Measurements from ENCODE around the gene DPCD.
A peak's percentile ranks its signal among the peaks of the same experiment; 100 is the strongest.

Gene DPCD

DNA sequence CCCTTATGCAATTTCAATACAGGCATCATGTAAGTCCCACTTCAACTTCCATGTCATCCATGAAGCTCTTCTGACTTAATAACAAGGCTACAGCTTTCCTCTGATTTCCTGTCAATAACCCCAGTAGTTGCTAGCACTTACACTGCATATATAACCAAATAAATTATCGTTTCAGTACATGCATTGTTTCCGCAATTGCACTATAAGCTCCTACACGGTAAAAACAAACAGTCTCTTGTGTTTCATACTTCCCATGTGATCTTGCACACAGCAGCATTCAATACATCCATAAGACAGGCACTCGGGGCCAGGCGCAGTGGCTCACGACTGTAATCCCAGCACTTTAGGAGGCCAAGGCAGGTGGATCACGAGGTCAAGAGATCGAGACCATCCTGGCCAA, 65.4 kb downstream of the DPCD start:
- Histone ChIP-seq H4K91ac (ENCODE audit: low read depth, low read length, poor library complexity) (no peak overlapping the region), H3K79me1 (ENCODE audit: low read depth, low read length) (no peaks in the 10 kb centered on the region), H3K4me1 (ENCODE audit: control insufficient read depth in 2 of 2, insufficient read depth in 1 of 2, low read depth in 1 of 2, low read length in 2 of 2) (peaks cover 16 to 38% of the 10 kb centered on the region in 2 donors), H3K36me3 (replicated peaks in 1 of 2; ENCODE audit: control insufficient read depth in 2 of 2, insufficient read depth in 2 of 2, low read length in 2 of 2) (peaks cover 0 to 2% of the 10 kb centered on the region in 2 donors), H3K14ac (ENCODE audit: low read length) (no peak overlapping the region), H3K4me2 (ENCODE audit: insufficient read depth, low read length, poor library complexity, severe bottlenecking) (no peak overlapping the region), H3K4ac (ENCODE audit: low read length) (no peak overlapping the region), H3K4me3 (ENCODE audit: low read length in 2 of 2) (no peak overlapping the region), H3K9me3 (replicated peaks in 1 of 2; ENCODE audit: control insufficient read depth in 2 of 2, insufficient read depth in 1 of 2, low read depth in 1 of 2, low read length in 2 of 2) (no peaks in the 10 kb centered on the region), H3K23ac (ENCODE audit: low read depth, low read length, poor library complexity) (no peak overlapping the region), H2BK120ac (ENCODE audit: low read depth, low read length) (no peak overlapping the region), H2BK15ac (ENCODE audit: low read length) (no peak overlapping the region), H4K8ac (ENCODE audit: low read depth, low read length) (no peak overlapping the region), H2BK12ac (ENCODE audit: low read length) (no peak overlapping the region), H2AFZ (ENCODE audit: low read length) (no peak overlapping the region), H3K18ac (ENCODE audit: low read length) (no peak overlapping the region), H3K27ac (replicated peaks; ENCODE audit: low read length) (no peak overlapping the region), H2AK5ac (ENCODE audit: low read depth, low read length) (no peak overlapping the region), H3K27me3 (ENCODE audit: control insufficient read depth in 3 of 3, insufficient read depth in 3 of 3, low read depth in 1 of 3, low read length in 3 of 3) (peaks cover 0 to 83% (median 0%) of the 10 kb centered on the region in 3 experiments), H3K9ac (ENCODE audit: low read depth, low read length, poor library complexity) (no peak overlapping the region), H2BK5ac (ENCODE audit: low read length) (no peak overlapping the region)
- WGBS, 2 donors (ENCODE audit: extremely low coverage in 2 of 2, insufficient read length in 2 of 2, insufficient replicate concordance in 1 of 2): no CpG with 5 or more reads among the region's 8 CpGs
- DNase-seq (ENCODE audit: low spot score): no peak

- peaks cover 0 to 81% (median 0%) of the 10 kb centered on the region in 3 experiments for H3K27me3 ChIP-seq (ENCODE audit: control insufficient read depth in 3 of 3, insufficient read depth in 3 of 3, low read depth in 1 of 3, low read length in 3 of 3)
- no CpG with 5 or more reads among the region's 6 CpGs for WGBS, 2 donors (ENCODE audit: extremely low coverage in 2 of 2, insufficient read length in 2 of 2, insufficient replicate concordance in 1 of 2)
Observed at GRCh38 chr10:101655570-101655969, 67.4 kb downstream of the DPCD start.

GRCh38 chr10:101656890-101657289, 68.8 kb downstream of the DPCD start:
- Histone ChIP-seq H3K14ac (ENCODE audit: low read length) (no peak overlapping the region), H3K36me3 (replicated peaks in 1 of 2; ENCODE audit: control insufficient read depth in 2 of 2, insufficient read depth in 2 of 2, low read length in 2 of 2) (peaks cover 0 to 3% of the 10 kb centered on the region in 2 donors), H3K9ac (ENCODE audit: low read depth, low read length, poor library complexity) (no peak overlapping the region), H3K23ac (ENCODE audit: low read depth, low read length, poor library complexity) (no peak overlapping the region), H2AFZ (ENCODE audit: low read length) (no peak overlapping the region), H3K79me1 (ENCODE audit: low read depth, low read length) (no peaks in the 10 kb centered on the region), H2AK5ac (ENCODE audit: low read depth, low read length) (no peak overlapping the region), H3K4me1 (ENCODE audit: control insufficient read depth in 2 of 2, insufficient read depth in 1 of 2, low read depth in 1 of 2, low read length in 2 of 2) (peaks cover 0 to 23% of the 10 kb centered on the region in 2 donors), H2BK5ac (ENCODE audit: low read length) (no peak overlapping the region), H3K4me2 (ENCODE audit: insufficient read depth, low read length, poor library complexity, severe bottlenecking) (no peak overlapping the region), H3K4me3 (ENCODE audit: low read length in 2 of 2) (no peak overlapping the region), H4K91ac (ENCODE audit: low read depth, low read length, poor library complexity) (no peak overlapping the region), H3K9me3 (replicated peaks in 1 of 2; ENCODE audit: control insufficient read depth in 2 of 2, insufficient read depth in 1 of 2, low read depth in 1 of 2, low read length in 2 of 2) (no peaks in the 10 kb centered on the region), H3K27ac (replicated peaks; ENCODE audit: low read length) (no peak overlapping the region), H2BK120ac (ENCODE audit: low read depth, low read length) (no peak overlapping the region), H2BK12ac (ENCODE audit: low read length) (no peak overlapping the region), H3K27me3 (ENCODE audit: control insufficient read depth in 3 of 3, insufficient read depth in 3 of 3, low read depth in 1 of 3, low read length in 3 of 3) (peaks cover 0 to 83% (median 0%) of the 10 kb centered on the region in 3 experiments), H4K8ac (ENCODE audit: low read depth, low read length) (no peak overlapping the region), H2BK15ac (ENCODE audit: low read length) (no peak overlapping the region), H3K18ac (ENCODE audit: low read length) (no peak overlapping the region), H3K4ac (ENCODE audit: low read length) (no peak overlapping the region)
- DNase-seq (ENCODE audit: low spot score): no peak
- no CpG with 5 or more reads among the region's 2 CpGs for WGBS, 2 donors (ENCODE audit: extremely low coverage in 2 of 2, insufficient read length in 2 of 2, insufficient replicate concordance in 1 of 2)

More at GRCh38 chr10:101655570-101655969, 67.4 kb downstream of the DPCD start:
- Histone ChIP-seq H2BK5ac (ENCODE audit: low read length) (no peak overlapping the region), H3K4me2 (ENCODE audit: insufficient read depth, low read length, poor library complexity, severe bottlenecking) (no peak overlapping the region), H3K9me3 (replicated peaks in 1 of 2; ENCODE audit: control insufficient read depth in 2 of 2, insufficient read depth in 1 of 2, low read depth in 1 of 2, low read length in 2 of 2) (no peaks in the 10 kb centered on the region), H4K91ac (ENCODE audit: low read depth, low read length, poor library complexity) (no peak overlapping the region), H3K18ac (ENCODE audit: low read length) (no peak overlapping the region), H2BK12ac (ENCODE audit: low read length) (no peak overlapping the region), H3K36me3 (replicated peaks in 1 of 2; ENCODE audit: control insufficient read depth in 2 of 2, insufficient read depth in 2 of 2, low read length in 2 of 2) (peaks cover 0 to 3% of the 10 kb centered on the region in 2 donors), H2AFZ (ENCODE audit: low read length) (no peak overlapping the region), H3K9ac (ENCODE audit: low read depth, low read length, poor library complexity) (no peak overlapping the region), H3K14ac (ENCODE audit: low read length) (no peak overlapping the region), H4K8ac (ENCODE audit: low read depth, low read length) (no peak overlapping the region), H2BK120ac (ENCODE audit: low read depth, low read length) (no peak overlapping the region), H3K4ac (ENCODE audit: low read length) (no peak overlapping the region), H3K4me1 (ENCODE audit: control insufficient read depth in 2 of 2, insufficient read depth in 1 of 2, low read depth in 1 of 2, low read length in 2 of 2) (peaks cover 12 to 33% of the 10 kb centered on the region in 2 donors), H3K4me3 (ENCODE audit: low read length in 2 of 2) (no peak overlapping the region), H3K27ac (replicated peaks; ENCODE audit: low read length) (no peak overlapping the region), H2AK5ac (ENCODE audit: low read depth, low read length) (peak overlapping the region; percentile 9), H3K79me1 (ENCODE audit: low read depth, low read length) (no peaks in the 10 kb centered on the region), H3K23ac (ENCODE audit: low read depth, low read length, poor library complexity) (no peak overlapping the region), H2BK15ac (ENCODE audit: low read length) (no peak overlapping the region)
- DNase-seq (ENCODE audit: low spot score): no peak

DNA sequence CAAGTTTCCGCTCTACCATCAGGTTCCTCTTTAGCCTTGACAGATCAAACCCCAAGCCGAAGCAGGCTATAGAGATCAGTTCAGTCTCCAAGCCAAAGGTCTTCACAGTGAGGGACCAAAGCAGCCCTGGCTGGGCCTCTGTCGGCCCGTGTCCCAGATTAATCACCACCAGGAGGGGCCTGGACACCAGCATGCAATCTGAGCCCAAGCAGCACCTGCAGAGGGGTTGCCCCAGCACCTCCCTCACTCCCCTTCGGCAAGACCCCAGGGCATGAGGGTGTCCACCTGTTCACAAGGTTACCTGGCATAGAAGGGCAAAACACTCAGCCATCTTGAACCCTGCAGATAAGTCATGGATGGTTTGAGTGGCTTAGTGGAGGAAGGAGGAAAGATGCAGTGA, 70.9 kb downstream of the DPCD start:
- H2BK120ac ChIP-seq (ENCODE audit: low read depth, low read length): no peak overlapping the region
- WGBS, 2 donors (ENCODE audit: extremely low coverage in 2 of 2, insufficient read length in 2 of 2, insufficient replicate concordance in 1 of 2): no CpG with 5 or more reads among the region's 5 CpGs
- no peak overlapping the region for H3K23ac ChIP-seq (ENCODE audit: low read depth, low read length, poor library complexity)
- no peak overlapping the region for H2BK5ac ChIP-seq (ENCODE audit: low read length)
- peaks cover 0 to 9% of the 10 kb centered on the region in 2 donors for H3K36me3 ChIP-seq (replicated peaks in 1 of 2; ENCODE audit: control insufficient read depth in 2 of 2, insufficient read depth in 2 of 2, low read length in 2 of 2)
- no peak overlapping the region for H2AFZ ChIP-seq (ENCODE audit: low read length)
- peak overlapping the region in 1 of 2 donors; percentile 38 for H3K4me3 ChIP-seq (ENCODE audit: low read length in 2 of 2)
- H3K4me2 ChIP-seq (ENCODE audit: insufficient read depth, low read length, poor library complexity, severe bottlenecking): no peak overlapping the region
- no peak for DNase-seq (ENCODE audit: low spot score)
- H3K4ac ChIP-seq (ENCODE audit: low read length): no peak overlapping the region
- H2BK15ac ChIP-seq (ENCODE audit: low read length): no peak overlapping the region
- no peaks in the 10 kb centered on the region for H3K79me1 ChIP-seq (ENCODE audit: low read depth, low read length)
- peaks cover 0 to 10% of the 10 kb centered on the region in 2 donors for H3K4me1 ChIP-seq (ENCODE audit: control insufficient read depth in 2 of 2, insufficient read depth in 1 of 2, low read depth in 1 of 2, low read length in 2 of 2)
- H3K27me3 ChIP-seq (ENCODE audit: control insufficient read depth in 3 of 3, insufficient read depth in 3 of 3, low read depth in 1 of 3, low read length in 3 of 3): peaks cover 0 to 86% (median 0%) of the 10 kb centered on the region in 3 experiments
- H3K14ac ChIP-seq (ENCODE audit: low read length): no peak overlapping the region
- no peak overlapping the region for H3K18ac ChIP-seq (ENCODE audit: low read length)
- no peak overlapping the region for H3K27ac ChIP-seq (replicated peaks; ENCODE audit: low read length)
- H3K9ac ChIP-seq (ENCODE audit: low read depth, low read length, poor library complexity): no peak overlapping the region
- H4K8ac ChIP-seq (ENCODE audit: low read depth, low read length): no peak overlapping the region
- H3K9me3 ChIP-seq (replicated peaks in 1 of 2; ENCODE audit: control insufficient read depth in 2 of 2, insufficient read depth in 1 of 2, low read depth in 1 of 2, low read length in 2 of 2): no peaks in the 10 kb centered on the region
- H2AK5ac ChIP-seq (ENCODE audit: low read depth, low read length): no peak overlapping the region
- no peak overlapping the region for H2BK12ac ChIP-seq (ENCODE audit: low read length)
- H4K91ac ChIP-seq (ENCODE audit: low read depth, low read length, poor library complexity): no peak overlapping the region
